WI38 (cell line): ENCODE data around the gene TBATA.

Source experiments
- H3K4me3 ChIP-seq: 2 replicates; pipeline ENCODE4 v1.5.1; 2011; ENCODE audit warnings: low read depth, mild to moderate bottlenecking, control low read depth, low read length
- TF ChIP-seq, protein P1 (sequence below): IDR thresholded peaks from 2 replicates; pipeline ENCODE4 v1.5.1; 2012; ENCODE audit warnings: low read depth, mild to moderate bottlenecking, control low read depth, low read length

TBATA gene

DNA sequence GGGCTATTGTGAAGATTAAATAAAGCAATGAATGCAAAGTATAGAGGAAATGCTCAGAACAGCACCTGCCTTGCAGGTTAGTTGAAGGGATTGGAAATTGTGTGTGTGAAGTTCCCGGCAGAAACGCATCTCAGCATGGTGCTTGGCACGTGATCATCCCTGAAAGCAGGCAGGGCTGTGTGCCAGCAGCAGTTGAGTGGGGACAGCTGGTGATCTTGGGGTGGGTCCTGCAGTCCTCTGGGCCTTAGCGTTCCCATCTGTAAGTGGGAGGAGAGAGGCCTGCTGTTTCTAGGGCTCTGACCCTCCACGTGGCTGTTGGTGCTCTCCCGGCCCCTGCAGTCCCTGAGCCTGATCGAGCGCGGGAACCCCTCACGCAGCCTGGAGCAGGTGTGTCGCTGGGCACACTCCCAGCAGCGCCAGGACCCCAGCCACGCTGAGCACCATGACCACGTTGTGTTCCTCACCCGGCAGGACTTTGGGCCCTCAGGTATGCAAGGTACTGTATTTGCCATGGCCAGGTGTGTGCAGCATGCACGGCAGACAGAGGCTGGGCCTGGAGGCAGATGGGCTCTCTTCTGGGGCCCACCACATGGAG is 55.3 kb downstream of the TBATA start:
- H3K4me3 ChIP-seq: no peak overlapping the region
- TF ChIP-seq, protein P1, sequence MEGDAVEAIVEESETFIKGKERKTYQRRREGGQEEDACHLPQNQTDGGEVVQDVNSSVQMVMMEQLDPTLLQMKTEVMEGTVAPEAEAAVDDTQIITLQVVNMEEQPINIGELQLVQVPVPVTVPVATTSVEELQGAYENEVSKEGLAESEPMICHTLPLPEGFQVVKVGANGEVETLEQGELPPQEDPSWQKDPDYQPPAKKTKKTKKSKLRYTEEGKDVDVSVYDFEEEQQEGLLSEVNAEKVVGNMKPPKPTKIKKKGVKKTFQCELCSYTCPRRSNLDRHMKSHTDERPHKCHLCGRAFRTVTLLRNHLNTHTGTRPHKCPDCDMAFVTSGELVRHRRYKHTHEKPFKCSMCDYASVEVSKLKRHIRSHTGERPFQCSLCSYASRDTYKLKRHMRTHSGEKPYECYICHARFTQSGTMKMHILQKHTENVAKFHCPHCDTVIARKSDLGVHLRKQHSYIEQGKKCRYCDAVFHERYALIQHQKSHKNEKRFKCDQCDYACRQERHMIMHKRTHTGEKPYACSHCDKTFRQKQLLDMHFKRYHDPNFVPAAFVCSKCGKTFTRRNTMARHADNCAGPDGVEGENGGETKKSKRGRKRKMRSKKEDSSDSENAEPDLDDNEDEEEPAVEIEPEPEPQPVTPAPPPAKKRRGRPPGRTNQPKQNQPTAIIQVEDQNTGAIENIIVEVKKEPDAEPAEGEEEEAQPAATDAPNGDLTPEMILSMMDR: no peak

DNA sequence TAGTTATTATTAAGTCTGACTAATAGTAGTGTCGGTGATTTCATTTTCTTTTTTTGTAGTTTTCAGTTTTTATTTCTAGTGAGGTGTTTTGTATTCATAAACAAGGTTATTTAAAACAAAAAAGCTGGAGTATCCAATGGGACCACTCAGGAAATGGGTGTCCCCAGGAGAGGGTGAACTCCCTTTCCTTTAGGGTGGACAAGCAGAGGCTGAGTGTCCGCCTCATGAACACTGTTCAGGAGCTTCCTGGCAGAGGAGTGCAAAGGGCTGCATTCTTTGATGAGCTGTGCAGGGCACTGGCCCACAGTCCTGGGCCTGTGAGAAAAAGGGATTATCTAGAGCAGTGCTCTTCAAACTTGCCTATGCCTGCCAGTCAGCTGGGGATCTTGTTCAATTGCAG is 56.8 kb downstream of the TBATA start:
- H3K4me3 ChIP-seq: no peak overlapping the region
- TF ChIP-seq, protein P1: no peak

DNA sequence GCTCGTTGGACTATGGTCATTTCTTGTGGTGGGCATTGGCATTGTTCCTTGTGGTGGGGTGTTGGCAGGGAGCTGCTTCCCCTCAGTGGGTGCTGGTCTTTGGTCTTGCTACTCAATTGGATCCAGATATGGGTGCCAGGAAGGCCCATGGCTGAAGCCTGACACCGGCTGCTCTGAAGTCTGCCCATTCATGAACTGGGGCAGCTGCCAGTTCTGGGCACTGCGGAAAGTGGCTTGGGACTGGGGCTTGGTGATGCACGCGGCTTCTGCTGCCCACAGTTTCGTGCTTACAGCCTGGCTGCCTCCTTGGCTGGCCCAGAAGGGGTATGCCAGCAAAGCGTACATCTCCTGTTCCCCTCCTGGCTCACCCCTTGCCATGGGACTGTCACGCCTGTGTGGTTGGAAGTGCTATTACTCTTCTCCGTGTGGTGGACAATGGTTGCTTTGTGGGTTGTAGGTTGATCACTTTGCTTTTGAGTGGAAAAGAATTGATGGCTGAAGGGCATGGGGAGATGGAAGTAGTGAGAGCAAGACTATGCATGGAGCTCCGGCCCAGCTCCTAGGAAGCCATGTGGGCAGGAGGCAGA is 58.2 kb downstream of the TBATA start:
- H3K4me3 ChIP-seq: no peak overlapping the region
- TF ChIP-seq, protein P1: no peak

DNA sequence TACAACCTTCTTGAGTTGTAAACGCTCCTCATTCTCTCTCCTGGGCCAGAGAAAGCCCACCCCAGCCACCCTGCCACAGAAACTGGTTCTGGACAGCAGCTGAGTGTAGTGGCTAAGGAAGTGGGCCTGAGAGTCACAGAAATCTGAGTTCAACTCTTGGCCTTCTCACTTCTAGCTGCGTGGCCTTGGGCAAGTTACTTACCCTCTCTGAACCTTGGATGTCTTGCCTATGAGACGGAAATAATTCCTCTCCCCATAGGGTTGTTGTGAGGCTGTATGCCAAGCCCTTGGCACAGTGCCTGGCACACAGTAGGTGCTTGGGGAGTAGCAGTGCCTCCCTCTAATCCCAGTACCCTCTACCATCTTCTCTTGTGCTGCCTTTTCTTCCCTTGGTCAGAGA is 61.4 kb downstream of the TBATA start:
- no peak overlapping the region for H3K4me3 ChIP-seq
- TF ChIP-seq, protein P1: no peak

DNA sequence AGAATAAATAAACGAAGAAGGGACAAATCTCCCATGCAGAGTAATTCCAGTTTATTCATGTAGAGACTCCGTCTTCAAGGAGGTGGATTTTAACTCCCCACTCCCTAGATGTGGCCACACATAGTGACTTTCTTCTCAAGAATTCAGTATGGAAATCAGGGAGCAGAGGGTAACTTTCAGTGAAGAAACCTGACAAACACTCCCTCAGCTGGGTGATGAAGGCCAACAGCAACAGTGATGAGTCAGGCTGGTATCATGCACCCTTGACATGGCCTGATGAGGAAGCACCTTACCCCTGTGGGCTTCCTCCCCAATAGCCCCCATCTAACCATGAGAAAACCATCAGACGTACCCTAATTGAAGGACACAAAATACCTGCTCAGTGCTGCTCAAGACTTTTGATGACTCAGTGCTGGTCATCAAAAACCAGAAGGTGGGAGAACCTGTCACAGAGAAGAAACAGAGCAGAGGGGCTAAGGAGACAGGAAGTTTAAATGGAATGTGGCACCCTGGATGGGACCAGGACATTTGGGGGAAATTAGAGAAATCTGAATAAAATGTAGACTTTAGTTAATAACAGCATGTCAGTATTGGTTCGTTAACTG is 62.3 kb downstream of the TBATA start:
- TF ChIP-seq, protein P1: no peak
- no peak overlapping the region for H3K4me3 ChIP-seq
